ENCODE results near the gene ST3GAL2. TPM values are rescaled to one million over a fixed set of nuclear protein-coding genes. Genes with fewer than 3 reads are reported as not detected.

The ST3GAL2 gene
- total RNA-seq, 1 donor from 2014 or later, result 14.7 TPM

DNA sequence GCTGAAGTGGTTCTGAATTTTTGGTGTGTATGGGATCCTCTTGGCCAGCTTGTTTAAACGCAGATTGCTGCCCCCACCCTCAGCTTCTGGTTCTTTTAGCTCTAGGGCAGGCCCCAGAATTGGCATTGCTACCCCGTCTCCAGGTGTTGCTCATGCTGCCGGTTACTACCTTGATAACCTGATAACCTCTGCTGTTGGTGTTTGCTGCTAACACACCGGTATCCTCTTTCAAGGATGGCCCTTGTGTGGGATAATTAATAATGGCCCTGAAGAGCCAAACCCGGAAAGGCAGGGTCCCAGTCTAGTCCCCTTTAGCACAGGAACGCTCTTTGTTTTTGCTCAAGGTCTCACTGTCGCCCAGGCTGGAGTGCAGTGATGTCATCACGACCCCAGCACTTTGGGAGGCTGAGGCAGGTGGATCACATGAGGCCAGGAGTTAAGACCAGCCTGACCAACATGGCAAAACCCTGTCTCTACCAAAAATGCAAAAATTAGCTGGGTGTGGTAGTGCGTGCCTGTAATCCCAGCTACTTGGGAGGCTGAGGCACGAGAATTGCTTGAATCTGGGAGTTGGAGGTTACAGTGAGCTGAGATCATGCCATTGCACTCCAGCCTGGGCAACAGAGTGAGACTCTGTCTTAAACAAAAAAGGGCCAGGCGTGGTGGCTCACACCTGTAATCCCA, 1.3 kb upstream of the ST3GAL2 start:
- ATAC-seq (no peak), DNase-seq (ENCODE audit: low spot score) (no peak)

DNA sequence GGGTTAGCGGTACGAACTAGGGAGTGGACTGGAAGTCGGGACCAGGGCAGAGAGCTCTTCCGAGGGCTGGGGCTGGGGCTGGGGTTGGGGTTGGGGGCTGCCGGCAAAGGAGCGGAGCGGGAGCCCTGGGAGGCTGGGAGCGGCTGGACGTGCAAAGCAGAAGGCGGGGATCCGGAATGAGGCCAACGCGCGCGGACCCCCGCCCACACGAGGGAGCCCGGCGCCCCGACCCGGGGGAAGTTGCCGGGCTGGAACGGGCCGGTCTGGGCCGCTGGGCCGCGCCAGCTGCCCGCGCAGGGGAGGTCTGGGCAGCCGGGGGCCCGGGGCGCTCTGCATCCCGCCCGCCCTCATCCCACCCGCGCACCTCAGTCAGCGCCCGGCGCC, 323 bp downstream of the ST3GAL2 start:
- ATAC-seq, result no peak

DNA sequence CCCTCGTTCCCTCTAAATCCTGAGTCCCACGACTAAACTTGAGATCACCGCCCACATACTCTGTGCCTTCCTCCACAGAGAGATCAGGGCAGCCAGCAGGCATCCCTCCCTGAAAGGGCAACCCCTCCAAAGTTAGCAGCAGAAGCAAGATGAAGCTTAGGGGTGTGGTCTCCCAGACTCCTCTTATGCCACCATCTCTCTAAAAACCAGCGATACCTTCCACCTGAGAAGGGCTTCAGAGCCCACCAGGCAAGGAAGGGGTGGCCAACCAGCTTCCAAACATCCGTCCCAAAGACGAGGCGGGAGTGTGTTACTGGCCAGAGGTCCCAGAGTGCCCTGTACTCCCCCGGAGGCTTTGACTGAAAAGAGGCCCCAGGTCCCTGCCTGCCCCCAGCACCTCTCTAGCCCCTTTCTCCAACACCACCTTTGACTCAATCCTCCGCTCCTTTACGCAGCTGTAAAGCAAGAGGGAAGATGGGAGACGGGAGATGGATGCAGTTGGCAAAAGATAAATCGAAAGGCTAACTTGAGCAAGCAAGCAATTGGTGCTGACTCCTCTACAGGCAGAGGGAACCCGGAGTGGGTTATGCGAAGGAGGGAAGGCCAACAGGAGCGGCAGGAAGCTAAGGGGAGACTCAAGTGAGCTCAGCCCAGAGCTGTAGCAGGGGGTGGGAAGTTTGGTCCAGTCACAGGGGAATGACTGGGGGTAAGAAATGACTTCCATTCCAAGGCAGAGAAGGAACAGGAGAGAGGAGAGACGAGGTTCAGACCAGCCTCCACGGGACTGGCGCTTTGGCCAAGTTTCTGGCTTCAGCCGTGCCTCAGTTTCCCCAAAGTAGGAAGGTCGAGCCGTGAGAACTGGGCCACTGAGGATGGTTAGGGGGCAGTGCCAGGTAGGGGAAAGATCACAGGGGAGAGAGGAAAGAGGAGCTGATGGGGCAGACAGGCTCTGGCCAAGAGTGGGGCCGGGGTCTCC, 1.0 kb downstream of the ST3GAL2 start:
- DNase-seq (ENCODE audit: low spot score), result no peak
- no peak for ATAC-seq

More for the DNA sequence above, 323 bp downstream of the ST3GAL2 start:
- DNase-seq (ENCODE audit: low spot score), result no peak

DNA sequence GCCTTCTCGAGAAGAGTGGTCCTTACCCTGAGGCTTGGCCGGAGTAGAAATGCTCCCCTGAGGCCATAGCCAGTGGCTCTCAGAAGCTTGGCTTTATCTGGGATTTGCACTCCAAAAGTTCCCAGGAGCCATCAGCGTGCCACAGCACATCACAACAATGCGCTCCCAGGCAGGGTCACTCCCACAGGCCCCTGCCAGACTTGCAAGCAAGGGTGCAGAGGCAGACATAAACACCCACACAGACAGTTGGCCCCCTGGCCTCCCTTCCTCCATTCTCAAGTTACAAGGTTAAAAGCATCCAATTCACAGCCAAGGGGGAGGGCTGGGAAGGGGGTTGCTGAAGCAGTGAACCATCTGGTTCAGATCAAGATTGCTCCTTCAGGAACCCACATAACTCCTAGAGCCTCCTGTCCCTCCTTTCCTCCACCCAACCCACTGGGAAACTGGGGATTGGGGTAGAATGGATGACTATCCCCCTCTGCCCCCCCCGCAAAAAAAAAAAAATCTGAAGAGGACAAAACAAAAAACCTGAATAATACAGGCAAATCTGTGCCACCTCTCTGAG, 1.8 kb downstream of the ST3GAL2 start:
- ATAC-seq, result no peak
- no peak for DNase-seq (ENCODE audit: low spot score)

DNA sequence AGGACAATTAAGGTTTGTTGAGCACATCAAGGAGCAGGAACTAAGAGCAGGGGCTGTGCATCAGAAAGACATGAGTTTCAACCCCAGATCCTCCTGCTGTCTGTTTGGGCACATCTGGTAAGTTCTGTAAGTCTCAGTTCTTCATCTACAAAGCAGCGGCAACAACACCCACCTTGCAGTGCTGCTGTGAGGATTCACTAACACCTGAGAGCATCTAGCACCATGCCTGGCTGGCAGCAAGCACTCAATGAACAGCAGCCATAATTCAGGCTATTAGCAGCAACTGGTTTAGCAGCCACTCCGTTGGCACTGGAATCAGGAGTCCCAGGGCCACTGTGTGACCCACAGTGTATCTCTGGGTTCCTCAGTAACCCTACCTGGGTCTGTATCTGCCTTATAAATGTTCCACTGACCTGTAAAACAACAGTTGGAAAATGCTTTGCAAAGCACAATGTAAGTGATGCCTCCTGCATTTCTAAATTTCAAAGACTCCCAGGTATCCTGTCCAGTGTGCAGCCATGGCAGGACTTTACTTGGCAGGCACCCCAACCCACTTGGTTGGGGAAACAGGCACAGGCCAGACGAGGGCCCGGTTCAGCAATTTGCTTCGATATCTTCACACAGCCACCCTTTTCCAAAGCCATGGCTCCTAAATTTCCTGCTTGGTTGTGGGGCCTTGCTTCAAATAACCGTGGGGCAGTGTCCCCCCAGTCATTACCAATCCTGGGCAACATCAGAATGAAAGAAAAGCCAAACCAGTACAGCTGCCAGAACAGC, 4.2 kb downstream of the ST3GAL2 start:
- ATAC-seq (no peak), DNase-seq (ENCODE audit: low spot score) (no peak)

DNA sequence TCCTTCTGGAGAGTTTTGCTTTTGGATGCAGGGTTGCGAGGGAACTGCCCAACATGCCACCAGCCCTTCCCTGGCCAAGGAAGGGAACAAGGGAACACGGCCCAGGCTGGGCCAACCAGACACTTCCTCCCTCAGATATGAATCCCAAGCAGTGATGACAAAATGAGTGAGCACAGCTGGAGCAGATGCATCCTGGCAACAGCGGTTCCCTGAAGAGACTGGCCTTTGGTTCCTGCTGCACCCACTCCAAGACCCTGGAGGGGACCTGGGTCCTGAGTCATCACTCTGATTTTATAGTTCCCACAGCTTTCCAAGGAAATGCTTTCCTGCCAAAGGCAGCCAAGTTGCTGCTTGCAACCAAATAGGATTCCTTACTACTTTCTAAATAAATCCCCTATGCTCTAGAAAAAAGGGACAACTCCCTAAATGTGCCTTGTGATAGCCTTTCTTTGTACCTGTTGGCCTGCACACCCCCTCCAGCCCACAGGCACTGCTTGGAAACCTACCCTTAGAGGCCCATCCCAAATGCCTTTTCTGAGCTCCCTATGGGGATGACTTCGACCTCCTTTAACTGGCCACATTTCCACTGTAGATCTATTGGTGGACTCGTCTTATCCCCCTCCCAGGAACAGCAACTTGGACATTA, 5.3 kb downstream of the ST3GAL2 start:
- no peak for ATAC-seq

DNA sequence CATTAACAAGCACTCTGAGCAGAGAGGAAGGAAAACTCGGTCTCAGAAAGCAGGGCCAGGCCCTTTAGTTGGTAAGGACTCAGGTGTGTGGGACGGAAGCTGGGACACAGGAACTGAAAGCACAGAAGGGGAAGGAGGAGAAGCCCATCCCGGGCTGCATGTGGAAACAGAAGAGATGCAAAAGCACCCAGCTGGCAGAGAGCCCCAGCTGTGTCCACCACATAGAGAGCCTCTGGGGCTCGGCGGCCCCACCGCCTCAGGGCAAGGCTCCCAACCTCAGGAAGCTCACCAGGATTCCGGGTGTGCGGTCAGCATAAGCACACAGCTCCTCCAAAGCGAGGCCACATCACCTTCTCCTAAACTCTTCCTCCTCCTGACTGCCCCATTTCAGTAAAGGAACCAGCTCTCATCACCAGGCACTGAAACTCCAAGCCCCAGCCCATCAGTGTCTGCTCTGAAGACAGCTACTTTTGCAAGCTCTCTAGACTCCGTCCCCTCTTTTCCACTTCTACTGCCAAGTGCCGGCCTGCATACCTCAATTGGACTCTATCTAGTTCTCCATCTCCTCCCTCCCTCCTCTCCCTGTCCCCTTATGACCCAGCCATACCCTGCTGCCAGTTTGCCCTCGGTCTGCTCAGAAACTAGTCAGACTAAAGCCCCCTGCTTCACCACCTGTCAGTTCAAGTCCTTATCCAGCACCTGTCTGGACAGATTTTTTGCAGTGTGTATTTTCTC, 6.0 kb downstream of the ST3GAL2 start:
- DNase-seq (ENCODE audit: low spot score) (no peak), ATAC-seq (no peak)

More for the DNA sequence above, 5.3 kb downstream of the ST3GAL2 start:
- DNase-seq (ENCODE audit: low spot score), result no peak

DNA sequence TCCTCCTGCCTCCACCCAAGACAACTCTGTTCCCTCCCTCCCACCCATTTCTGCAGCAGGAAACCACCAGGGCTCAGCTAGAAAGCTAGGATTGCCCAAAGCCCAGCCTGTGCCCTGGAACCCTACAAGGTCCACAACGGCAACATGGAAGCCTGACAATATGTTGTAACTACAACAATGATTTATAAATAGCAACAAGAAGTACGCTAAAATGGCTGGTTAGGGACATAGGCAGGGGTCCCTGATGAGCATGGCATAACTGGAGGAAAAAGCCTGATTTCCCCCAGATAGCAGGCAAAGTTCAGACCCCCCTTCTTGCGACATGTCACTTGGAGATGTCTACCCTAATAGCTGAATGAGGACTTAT, 6.6 kb downstream of the ST3GAL2 start:
- no peak for ATAC-seq
- no peak for DNase-seq (ENCODE audit: low spot score)

DNA sequence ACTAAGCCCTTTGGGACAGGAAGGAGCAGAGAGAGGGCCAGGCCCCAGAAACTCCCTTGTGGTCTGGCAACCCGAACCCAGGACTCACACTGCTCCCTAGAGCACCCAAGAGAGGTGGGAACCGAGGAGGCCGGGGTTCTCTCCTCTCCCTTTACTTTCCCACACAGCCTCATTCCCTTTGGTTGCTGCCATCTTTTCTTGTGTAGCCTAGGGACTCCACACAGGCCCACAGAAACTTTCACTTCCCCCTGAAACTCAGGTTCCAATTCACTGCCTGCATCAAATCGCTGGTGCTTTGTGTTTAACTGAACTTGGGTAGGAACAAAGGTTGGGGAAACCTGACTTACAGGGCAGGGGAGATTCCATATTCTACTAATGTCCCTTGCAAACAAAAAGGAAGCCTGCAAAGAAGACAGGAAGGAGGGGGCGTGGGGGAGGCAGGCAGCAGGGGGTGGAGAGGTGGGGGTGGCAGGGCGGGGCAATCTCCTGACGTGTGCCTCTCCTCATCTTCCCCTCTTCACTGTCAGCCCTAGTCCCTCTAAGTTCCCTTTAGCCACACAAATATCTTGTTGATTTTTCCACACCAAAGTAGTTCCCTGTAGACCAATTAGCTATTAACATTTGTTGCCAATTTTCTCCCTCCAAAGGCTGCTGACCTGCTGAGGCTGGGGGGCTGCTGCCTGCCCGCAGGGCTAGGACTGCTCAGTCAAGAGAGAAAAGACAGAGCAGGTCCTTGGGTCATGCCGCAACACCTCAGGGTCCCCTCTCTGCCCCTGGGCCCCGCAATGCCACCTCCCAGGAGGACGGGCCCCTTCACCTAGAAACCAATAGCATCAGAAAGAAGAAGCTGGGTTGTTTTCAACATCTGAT, 8.0 kb downstream of the ST3GAL2 start:
- ATAC-seq, result no peak
- no peak for DNase-seq (ENCODE audit: low spot score)

DNA sequence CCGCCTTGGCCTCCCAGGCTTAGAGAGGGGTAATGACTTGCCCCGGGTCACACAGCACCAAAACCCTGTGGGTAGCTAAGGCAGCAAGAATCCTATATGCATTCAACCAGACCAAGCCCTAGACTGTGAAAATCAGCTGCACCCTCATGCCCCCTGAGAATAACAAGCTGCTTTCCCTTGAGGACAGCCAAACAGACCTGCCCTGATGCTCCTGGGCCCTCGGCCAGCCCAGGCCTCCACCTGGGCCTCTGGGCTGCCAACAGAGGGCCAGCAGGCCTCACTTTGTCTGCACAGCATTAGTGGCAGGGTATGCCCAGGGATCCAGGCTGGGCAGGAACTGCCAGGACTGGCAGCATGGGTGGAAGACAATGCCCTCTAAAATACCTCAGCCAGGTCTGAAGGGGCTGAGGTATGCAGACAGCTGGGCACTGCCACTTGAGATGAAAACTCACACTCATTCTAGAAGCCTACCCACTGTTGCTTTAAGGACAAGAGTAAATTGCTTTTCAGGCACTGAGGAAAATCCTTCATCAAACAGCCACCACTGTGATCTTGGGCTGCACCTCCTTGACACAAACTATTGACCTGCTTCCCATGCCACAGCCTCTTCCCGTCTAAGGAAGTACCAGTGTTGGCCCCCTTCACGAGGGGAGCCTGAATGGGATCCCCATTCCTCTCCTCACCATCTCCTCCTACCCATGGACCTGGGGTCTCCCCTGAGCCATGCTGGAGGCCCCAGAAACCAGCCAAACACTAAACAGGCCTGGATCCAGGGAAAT, 8.8 kb downstream of the ST3GAL2 start:
- ATAC-seq (peak; percentile 44), DNase-seq (ENCODE audit: low spot score) (no peak)

DNA sequence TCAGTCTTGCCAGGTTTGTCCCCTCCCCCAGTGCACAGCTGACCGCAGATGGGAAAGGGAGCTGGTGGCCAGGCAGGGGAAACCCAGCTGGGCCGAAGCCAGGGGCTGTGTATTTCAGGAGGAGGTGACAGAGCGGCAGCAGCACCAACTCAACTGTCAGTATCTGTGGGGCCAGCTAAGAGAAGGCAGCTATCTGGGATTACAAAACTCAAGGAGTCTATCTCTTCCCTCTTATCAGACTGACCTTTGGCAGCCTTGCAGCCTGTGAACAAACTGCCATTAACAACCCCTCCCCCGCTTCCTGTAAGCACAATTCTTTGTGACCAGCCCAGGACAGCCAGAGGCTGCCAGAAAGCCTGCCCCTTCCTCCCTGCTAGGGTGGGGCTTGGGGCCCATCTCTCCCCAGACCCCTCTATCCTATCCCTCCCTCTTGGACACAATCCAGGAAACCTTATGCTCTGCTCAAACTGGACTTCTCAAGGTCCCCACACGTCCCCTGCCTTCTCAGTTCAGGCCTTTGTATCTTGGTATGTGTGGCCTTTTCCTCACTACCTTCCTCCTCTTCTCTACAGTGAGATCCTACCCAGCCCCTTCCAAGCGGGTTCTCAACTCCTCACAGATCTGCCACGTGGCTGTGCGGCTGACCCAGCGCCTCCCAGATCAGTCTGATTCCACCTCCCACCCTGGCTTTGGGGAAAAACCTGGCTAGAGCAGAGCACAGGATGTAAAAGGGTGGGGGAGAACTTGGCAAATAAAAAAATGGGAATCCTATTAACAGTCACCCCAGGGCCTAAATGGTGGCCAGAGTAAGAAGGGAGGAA, 10.5 kb downstream of the ST3GAL2 start:
- ATAC-seq (peak; percentile 87), DNase-seq (ENCODE audit: low spot score) (peak; percentile 98)

DNA sequence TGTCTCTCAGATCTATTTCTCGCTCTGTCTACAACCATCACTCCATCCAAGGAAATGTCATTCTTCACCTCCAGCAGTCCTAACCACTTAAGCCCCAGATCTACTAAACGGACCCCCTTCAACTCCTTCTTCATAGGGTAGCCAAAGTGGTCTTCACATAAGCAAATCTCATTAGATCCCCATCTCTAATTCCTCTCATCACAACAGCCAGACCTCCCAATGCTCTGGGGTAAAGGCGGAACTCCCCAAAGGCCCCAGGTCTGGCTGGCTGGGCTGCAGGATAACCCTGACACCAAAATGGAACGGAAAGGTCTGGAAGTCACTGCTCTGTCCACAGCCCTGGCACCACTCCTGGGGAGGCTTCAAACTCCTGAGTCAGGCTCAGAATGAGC, 11.1 kb downstream of the ST3GAL2 start:
- ATAC-seq, result no peak

DNA sequence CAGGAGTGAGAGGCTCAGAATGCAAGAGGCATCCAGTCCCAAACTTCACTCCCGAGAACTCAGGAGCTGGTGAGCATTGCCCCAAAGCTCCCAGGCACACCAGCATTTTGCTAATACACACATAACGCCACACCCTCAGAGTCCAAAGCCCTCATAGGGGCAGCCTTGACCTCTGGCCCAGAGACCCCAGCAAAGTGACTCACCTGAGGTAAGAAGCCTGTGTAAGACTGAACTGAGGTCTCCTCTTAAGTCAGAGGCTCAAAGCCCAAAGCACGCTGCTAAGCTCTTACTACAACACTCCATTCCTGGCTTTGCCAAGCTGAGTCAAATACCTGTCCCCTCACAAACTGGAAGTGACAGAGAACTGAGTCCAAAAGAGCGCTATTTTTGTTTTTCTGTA, 16.4 kb downstream of the ST3GAL2 start:
- DNase-seq (ENCODE audit: low spot score) (no peak), ATAC-seq (no peak)

More for the DNA sequence above, 11.1 kb downstream of the ST3GAL2 start:
- no peak for DNase-seq (ENCODE audit: low spot score)

DNA sequence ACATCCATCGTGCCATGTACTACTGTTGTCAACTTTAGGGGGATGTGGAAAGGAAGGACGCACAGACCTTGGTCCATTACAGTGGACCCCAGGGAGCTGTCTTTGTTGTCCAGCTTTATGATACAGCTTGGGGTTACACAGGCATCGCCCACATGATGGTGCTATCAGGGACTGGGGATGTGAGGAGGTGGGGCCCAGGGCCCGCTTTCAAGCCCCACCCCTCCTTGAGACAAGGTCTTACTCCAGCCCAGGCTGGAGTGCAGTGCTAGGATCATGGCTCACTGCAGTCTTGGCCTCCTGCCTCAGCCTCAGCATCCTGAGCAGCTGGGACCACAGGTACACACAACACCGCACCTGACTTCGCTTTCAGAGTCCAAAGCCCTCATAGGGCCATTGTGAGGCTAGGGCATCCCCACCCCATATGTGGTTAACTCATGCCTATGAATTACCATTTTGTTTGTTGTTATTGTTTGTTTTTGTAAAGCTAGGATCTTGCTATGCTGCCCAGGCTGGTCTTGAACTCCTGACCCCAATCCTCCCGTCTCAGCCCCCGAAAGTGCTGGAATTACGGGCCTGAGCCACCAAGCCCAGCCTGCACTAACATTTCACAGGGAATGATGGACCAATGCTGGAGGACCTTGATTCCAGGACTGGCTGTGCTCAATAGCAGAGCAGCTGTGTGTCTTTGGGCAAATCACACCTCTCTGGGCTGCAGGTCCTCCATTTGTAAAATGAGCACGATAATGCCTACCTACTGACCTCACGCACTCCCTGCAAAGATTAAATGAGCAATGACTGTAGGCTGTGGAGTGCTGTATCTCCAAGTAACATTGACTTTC, 17.2 kb downstream of the ST3GAL2 start:
- ATAC-seq (no peak), DNase-seq (ENCODE audit: low spot score) (no peak)

DNA sequence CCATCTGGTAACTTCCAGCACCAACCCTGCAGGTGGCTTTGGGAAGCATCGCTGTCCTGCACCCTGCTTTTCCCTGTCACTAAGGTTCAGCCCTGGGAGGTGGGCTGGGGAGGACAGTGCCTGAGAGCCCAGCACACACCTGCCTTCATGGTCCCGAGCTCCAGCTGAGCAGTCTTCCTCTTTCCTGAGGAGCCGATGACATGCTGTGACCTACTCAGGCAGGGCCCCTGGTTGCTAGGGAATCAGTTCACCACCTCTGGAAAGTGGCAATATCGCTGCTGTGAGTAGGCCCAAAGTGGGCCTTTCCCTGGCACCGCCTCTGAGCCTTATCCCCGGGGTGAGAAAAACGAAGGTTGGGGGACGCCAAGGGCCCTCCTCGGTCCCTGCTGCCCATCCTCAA, 17.9 kb downstream of the ST3GAL2 start:
- DNase-seq (ENCODE audit: low spot score) (no peak), ATAC-seq (no peak)
